ENCODE measurements around the gene PCDHGB2.

DNA sequence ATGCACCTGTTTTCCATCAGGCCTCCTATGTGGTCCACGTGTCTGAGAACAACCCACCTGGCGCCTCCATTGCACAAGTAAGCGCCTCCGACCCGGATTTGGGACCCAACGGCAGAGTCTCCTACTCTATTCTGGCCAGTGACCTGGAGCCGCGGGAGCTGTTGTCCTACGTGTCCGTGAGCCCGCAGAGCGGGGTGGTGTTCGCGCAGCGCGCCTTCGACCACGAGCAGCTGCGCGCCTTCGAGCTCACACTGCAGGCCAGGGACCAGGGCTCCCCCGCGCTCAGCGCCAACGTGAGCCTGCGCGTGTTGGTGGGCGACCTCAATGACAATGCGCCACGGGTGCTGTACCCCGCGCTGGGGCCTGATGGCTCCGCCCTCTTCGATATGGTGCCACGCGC, 8.2 kb upstream of the PCDHGB2 start:
- TF ChIP-seq, protein P1, sequence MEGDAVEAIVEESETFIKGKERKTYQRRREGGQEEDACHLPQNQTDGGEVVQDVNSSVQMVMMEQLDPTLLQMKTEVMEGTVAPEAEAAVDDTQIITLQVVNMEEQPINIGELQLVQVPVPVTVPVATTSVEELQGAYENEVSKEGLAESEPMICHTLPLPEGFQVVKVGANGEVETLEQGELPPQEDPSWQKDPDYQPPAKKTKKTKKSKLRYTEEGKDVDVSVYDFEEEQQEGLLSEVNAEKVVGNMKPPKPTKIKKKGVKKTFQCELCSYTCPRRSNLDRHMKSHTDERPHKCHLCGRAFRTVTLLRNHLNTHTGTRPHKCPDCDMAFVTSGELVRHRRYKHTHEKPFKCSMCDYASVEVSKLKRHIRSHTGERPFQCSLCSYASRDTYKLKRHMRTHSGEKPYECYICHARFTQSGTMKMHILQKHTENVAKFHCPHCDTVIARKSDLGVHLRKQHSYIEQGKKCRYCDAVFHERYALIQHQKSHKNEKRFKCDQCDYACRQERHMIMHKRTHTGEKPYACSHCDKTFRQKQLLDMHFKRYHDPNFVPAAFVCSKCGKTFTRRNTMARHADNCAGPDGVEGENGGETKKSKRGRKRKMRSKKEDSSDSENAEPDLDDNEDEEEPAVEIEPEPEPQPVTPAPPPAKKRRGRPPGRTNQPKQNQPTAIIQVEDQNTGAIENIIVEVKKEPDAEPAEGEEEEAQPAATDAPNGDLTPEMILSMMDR (IDR thresholded peaks at IDR 0.05; ENCODE audit: insufficient read depth, low read length): no peak
- TF ChIP-seq POLR2AphosphoS5 (IDR thresholded peaks at IDR 0.05; ENCODE audit: low read depth) (no peak), SPI1 (IDR thresholded peaks at IDR 0.05; ENCODE audit: borderline replicate concordance, low read depth) (no peak), GABPA (IDR thresholded peaks at IDR 0.05; ENCODE audit: low read depth) (no peak)
- TF ChIP-seq, protein P2, sequence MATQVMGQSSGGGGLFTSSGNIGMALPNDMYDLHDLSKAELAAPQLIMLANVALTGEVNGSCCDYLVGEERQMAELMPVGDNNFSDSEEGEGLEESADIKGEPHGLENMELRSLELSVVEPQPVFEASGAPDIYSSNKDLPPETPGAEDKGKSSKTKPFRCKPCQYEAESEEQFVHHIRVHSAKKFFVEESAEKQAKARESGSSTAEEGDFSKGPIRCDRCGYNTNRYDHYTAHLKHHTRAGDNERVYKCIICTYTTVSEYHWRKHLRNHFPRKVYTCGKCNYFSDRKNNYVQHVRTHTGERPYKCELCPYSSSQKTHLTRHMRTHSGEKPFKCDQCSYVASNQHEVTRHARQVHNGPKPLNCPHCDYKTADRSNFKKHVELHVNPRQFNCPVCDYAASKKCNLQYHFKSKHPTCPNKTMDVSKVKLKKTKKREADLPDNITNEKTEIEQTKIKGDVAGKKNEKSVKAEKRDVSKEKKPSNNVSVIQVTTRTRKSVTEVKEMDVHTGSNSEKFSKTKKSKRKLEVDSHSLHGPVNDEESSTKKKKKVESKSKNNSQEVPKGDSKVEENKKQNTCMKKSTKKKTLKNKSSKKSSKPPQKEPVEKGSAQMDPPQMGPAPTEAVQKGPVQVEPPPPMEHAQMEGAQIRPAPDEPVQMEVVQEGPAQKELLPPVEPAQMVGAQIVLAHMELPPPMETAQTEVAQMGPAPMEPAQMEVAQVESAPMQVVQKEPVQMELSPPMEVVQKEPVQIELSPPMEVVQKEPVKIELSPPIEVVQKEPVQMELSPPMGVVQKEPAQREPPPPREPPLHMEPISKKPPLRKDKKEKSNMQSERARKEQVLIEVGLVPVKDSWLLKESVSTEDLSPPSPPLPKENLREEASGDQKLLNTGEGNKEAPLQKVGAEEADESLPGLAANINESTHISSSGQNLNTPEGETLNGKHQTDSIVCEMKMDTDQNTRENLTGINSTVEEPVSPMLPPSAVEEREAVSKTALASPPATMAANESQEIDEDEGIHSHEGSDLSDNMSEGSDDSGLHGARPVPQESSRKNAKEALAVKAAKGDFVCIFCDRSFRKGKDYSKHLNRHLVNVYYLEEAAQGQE (IDR thresholded peaks at IDR 0.05; ENCODE audit: insufficient replicate concordance, low read depth): no peak

Measured in HL-60 (cell line).